ENCODE results near the gene ARHGAP31. TPM values are rescaled to one million over a fixed set of nuclear protein-coding genes. Genes with fewer than 3 reads are reported as not detected.
"Not testable (repeated sequence)": the region's sequence is repeated elsewhere in the genome, so short reads cannot be mapped to it uniquely, and the experiment has no call there.

Gene ARHGAP31
- total RNA-seq, 4 donors from 2014 or later, result 21.8 to 48.7 (median 22.9) TPM

GRCh38 chr3:119351581-119351980 is 57.4 kb downstream of the ARHGAP31 start:
- no peak overlapping the region for H3K4me3 ChIP-seq (ENCODE audit: low read depth, poor library complexity, severe bottlenecking)
- intact Hi-C loops (cut with DNase I; ENCODE audit: low total_unique reads), result no loop called here
- no peak for DNase-seq (ENCODE audit: low spot score in 2 of 2)
- WGBS, 2 donors, result 81 to 88% methylated on average over 3 of the region's 3 CpGs
- no peak for TF ChIP-seq POLR2A (IDR thresholded peaks at IDR 0.05)

DNA sequence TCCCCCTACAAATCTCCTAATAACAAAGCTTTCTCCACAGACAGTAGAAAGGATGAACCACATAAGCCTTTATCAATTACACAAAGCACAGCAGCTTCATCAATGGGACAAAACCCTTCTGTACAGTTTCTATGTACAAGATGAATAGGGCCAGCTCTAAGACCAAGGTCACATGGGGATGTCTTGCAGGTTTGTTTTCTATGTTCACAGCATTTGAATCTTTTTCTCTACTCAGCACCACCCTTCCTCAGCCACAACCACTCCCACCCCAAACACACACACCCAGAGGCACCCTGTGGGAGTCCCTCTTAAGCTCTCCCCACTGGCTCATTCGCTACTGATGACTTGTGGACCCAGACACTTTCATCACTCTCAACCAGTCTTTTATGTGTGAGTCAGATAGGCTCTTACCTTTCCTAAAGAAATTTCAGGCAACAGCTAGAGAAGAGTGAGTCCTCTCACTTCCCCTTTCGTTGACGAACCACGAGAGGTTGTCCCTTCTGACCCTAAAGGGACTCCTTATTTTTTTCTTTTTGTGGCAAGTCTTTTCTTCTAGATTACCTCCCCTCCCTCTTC is 57.9 kb downstream of the ARHGAP31 start:
- 80 to 85% methylated on average over 4 of the region's 4 CpGs for WGBS, 2 donors
- intact Hi-C loops (cut with DNase I; ENCODE audit: low total_unique reads), result no loop called here

DNA sequence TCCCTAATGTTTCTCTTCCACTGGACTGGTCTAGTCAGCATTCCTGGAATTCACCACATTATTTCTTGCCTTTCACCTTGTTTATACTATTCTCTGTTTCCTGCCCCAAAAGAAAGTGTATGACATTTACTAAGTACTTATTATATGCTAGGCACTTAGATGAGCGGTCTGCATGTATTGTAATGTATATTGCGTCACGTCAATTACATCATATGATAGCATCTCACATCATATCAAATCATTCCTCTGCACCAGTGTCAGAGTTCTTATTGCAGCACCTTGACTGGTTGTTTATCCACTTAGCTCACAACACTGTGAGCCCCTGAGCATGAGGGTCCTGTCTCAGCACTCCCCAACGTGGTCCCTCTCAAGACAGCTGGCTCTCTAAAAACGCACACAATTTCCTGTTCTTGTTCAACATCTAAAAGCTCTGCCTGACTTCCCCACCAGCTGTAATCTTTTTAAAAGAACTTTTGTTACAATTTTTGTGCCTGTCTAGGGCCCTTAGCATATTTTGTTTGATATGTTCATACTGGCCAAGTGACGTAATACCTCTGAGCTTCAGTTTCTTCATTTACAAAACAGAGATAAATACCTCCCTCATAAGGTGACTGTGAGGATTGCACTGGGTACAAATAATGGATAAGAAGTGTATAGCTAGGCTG is 58.8 kb downstream of the ARHGAP31 start:
- WGBS, 2 donors, result 67 to 70% methylated on average over 6 of the region's 6 CpGs
- H3K4me3 ChIP-seq (ENCODE audit: low read depth, poor library complexity, severe bottlenecking), result no peak overlapping the region
- no peak for DNase-seq (ENCODE audit: low spot score in 2 of 2)
- intact Hi-C loops (cut with DNase I; ENCODE audit: low total_unique reads), result no loop called here
- no peak for TF ChIP-seq POLR2A (IDR thresholded peaks at IDR 0.05)
- TF ChIP-seq, protein P1, sequence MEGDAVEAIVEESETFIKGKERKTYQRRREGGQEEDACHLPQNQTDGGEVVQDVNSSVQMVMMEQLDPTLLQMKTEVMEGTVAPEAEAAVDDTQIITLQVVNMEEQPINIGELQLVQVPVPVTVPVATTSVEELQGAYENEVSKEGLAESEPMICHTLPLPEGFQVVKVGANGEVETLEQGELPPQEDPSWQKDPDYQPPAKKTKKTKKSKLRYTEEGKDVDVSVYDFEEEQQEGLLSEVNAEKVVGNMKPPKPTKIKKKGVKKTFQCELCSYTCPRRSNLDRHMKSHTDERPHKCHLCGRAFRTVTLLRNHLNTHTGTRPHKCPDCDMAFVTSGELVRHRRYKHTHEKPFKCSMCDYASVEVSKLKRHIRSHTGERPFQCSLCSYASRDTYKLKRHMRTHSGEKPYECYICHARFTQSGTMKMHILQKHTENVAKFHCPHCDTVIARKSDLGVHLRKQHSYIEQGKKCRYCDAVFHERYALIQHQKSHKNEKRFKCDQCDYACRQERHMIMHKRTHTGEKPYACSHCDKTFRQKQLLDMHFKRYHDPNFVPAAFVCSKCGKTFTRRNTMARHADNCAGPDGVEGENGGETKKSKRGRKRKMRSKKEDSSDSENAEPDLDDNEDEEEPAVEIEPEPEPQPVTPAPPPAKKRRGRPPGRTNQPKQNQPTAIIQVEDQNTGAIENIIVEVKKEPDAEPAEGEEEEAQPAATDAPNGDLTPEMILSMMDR (IDR thresholded peaks at IDR 0.05), result no peak

More for the DNA sequence above, 57.9 kb downstream of the ARHGAP31 start:
- no peak for TF ChIP-seq POLR2A (IDR thresholded peaks at IDR 0.05)
- TF ChIP-seq, protein P1 (IDR thresholded peaks at IDR 0.05), result no peak
- no peak overlapping the region for H3K4me3 ChIP-seq (ENCODE audit: low read depth, poor library complexity, severe bottlenecking)
- no peak for DNase-seq (ENCODE audit: low spot score in 2 of 2)

GRCh38 chr3:119355608-119356007 is 61.4 kb downstream of the ARHGAP31 start:
- WGBS, 2 donors, result 92 to 99% methylated on average over 5 of the region's 5 CpGs
- H3K4me3 ChIP-seq (ENCODE audit: low read depth, poor library complexity, severe bottlenecking); intact Hi-C loops (cut with DNase I; ENCODE audit: low total_unique reads): not testable (repeated sequence)

GRCh38 chr3:119356646-119357045 is 62.5 kb downstream of the ARHGAP31 start:
- TF ChIP-seq POLR2A (IDR thresholded peaks at IDR 0.05), result no peak
- TF ChIP-seq, protein P1 (IDR thresholded peaks at IDR 0.05), result no peak
- no peak for DNase-seq (ENCODE audit: low spot score in 2 of 2)
- no peak overlapping the region for H3K4me3 ChIP-seq (ENCODE audit: low read depth, poor library complexity, severe bottlenecking)
- intact Hi-C loops (cut with DNase I; ENCODE audit: low total_unique reads), result no loop called here

More at GRCh38 chr3:119355608-119356007, 61.4 kb downstream of the ARHGAP31 start:
- not testable (repeated sequence) for DNase-seq (ENCODE audit: low spot score in 2 of 2)

DNA sequence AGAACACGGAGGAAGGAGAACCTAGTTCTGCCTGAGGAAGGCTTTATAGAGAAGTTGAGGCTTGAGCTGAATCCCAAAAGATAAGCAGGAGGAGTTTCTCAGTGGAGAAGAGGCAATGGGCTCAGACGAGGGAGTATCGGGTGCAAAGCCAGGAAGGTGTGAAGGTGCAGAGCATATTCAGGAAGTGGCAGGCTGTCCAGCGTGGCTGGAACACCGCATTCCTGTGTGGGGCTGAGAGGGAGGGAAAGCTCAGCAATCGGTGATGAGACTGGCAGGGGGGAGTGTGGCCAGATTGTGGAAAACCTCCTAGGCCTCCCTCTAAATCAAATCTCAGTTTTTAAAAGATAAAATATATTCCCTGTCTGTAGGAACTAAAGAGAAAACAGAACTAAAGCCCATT is 63.0 kb downstream of the ARHGAP31 start:
- no peak overlapping the region for H3K4me3 ChIP-seq (ENCODE audit: low read depth, poor library complexity, severe bottlenecking)
- DNase-seq (ENCODE audit: low spot score in 2 of 2), result no peak
- intact Hi-C loops (cut with DNase I; ENCODE audit: low total_unique reads), result no loop called here
- 33 to 36% methylated on average over 6 of the region's 6 CpGs for WGBS, 2 donors
- TF ChIP-seq, protein P1 (IDR thresholded peaks at IDR 0.05), result no peak
- TF ChIP-seq POLR2A (IDR thresholded peaks at IDR 0.05), result no peak
